HepG2 (cell line): Measurements from ENCODE around the gene CIITA. TPM values are rescaled to one million over a fixed set of nuclear protein-coding genes. Genes with fewer than 3 reads are reported as not detected.

Experiments
- ATAC-seq: fragments of 200-7000 bp; cut with Tn5 transposase; 3 replicates; pipeline ENCODE4 v1.9.1; 2020; ENCODE audit warnings: mild to moderate bottlenecking, moderate library complexity
- BruUV-seq: library from RNA; stranded (reverse); fragments of 400-500 nt; replicated peaks from 2 replicates; lab custom pipeline; 2021; lab: Mats Ljungman, UMichigan
- CTCF ChIA-PET: fragments of 300-600 bp; formaldehyde crosslinking; extraction: SDS; loops from one replicate; lab custom pipeline; 2021; ENCODE audit warnings: low total read pairs, inconsistent platforms, low intra/inter-chr PET ratio; lab: Yijun Ruan, JAX
- POLR2A ChIA-PET: fragments of 350-600 bp; sonication (Branson Sonifier 250); formaldehyde crosslinking; loops from one replicate; lab custom pipeline; 2020; ENCODE audit warnings: antibody characterized with exemption, inconsistent platforms; lab: Yijun Ruan, JAX
- DNase-seq: peaks from one replicate; pipeline ENCODE4 v3.0.0-alpha.2; 2015; ENCODE audit warnings: low spot score
- FAIRE-seq: peaks from 3 replicates; lab custom pipeline; 2011; peaks lifted over from hg19 to GRCh38; lab: Jason Lieb, UNC
- H2AFZ ChIP-seq: one replicate; pipeline ENCODE4 v1.6.1; 2011; ENCODE audit warnings: low read length, inconsistent platforms
- H3K27ac ChIP-seq: fragments of 300-600 bp; 3 replicates; pipeline ENCODE4 v1.8.0; 2011; ENCODE audit warnings: mixed run types, mild to moderate bottlenecking, mixed read lengths, low read length, inconsistent platforms; ENCODE audit not compliant: insufficient read depth; ENCODE audit errors: extremely low read length
- H3K27me3 ChIP-seq, 2 experiments: fragments of 200-600 bp in 1 of 2; 2 replicates in 1 of 2; 3 replicates in 1 of 2; pipeline versions ENCODE4 v1.6.0 to v1.8.0; 2011; ENCODE audit warnings: low read length in 2 of 2, mild to moderate bottlenecking in 2 of 2, moderate library complexity in 2 of 2, inconsistent platforms in 1 of 2; ENCODE audit not compliant: insufficient read depth in 2 of 2, control insufficient read depth in 1 of 2
- H3K36me3 ChIP-seq, 2 experiments: fragments of 200-600 bp in 1 of 2; replicated peaks in 1 of 2; 2 replicates in 1 of 2; 3 replicates in 1 of 2; pipeline versions ENCODE4 v1.5.1 to v1.8.0; 2011; ENCODE audit warnings: low read length in 2 of 2, inconsistent platforms in 1 of 2; ENCODE audit not compliant: insufficient read depth in 2 of 2, control insufficient read depth in 1 of 2
- H3K4me1 ChIP-seq: 2 replicates; pipeline ENCODE4 v1.5.1; 2012; ENCODE audit warnings: low read length, inconsistent platforms; ENCODE audit not compliant: insufficient read depth
- H3K4me2 ChIP-seq: 2 replicates; pipeline ENCODE4 v1.6.0; 2011; ENCODE audit warnings: low read depth, low read length, inconsistent platforms
- H3K4me3 ChIP-seq, 3 experiments: fragments of 200-600 bp in 1 of 3; sonication (generic), shearing (Covaris generic) in 1 of 3; replicated peaks in 1 of 3; 2 replicates each; pipeline ENCODE4 v1.5.1; 2011 to 2016; ENCODE audit warnings: low read length in 3 of 3, inconsistent platforms in 2 of 3, low read depth in 2 of 3, mild to moderate bottlenecking in 2 of 3, control low read depth in 1 of 3, mixed read lengths in 1 of 3; ENCODE audit not compliant: insufficient read depth in 1 of 3
- H3K79me2 ChIP-seq: one replicate; pipeline ENCODE4 v1.6.1; 2011; ENCODE audit warnings: low read length, inconsistent platforms; ENCODE audit not compliant: insufficient read depth
- H3K9ac ChIP-seq: 2 replicates; pipeline ENCODE4 v1.6.0; 2011; ENCODE audit warnings: mild to moderate bottlenecking, low read depth, low read length, inconsistent platforms; ENCODE audit not compliant: insufficient read depth
- H3K9me3 ChIP-seq: 2 replicates; pipeline ENCODE4 v1.5.1; 2012; ENCODE audit warnings: mild to moderate bottlenecking, low read length
- H4K20me1 ChIP-seq: 2 replicates; pipeline ENCODE4 v1.6.0; 2011; ENCODE audit warnings: inconsistent platforms, mild to moderate bottlenecking, low read length, moderate library complexity; ENCODE audit not compliant: insufficient read depth
- CEBPB ChIP-seq: IDR thresholded peaks from 2 replicates; pipeline ENCODE4 v1.6.1; 2011; ENCODE audit warnings: low read depth, low read length, improper control_type of control experiment, borderline replicate concordance
- CENPT ChIP-seq: sonication (generic); formaldehyde crosslinking; IDR thresholded peaks from 2 replicates; pipeline ENCODE4 v1.8.0; 2022; ENCODE audit warnings: low read depth, mild to moderate bottlenecking, moderate library complexity, missing genetic modification reagents
- FOXJ3 ChIP-seq: sonication (generic); formaldehyde crosslinking; IDR thresholded peaks from 2 replicates; pipeline ENCODE4 v1.4.0; 2020; ENCODE audit warnings: missing genetic modification reagents, mild to moderate bottlenecking, borderline replicate concordance
- HNRNPUL1 ChIP-seq: fragments of 200-400 bp; formaldehyde crosslinking; IDR thresholded peaks from 2 replicates; pipeline ENCODE4 v1.6.1; 2017; ENCODE audit warnings: low read depth, mild to moderate bottlenecking, low read length, moderate library complexity
- NR2F6 ChIP-seq, 2 experiments: IDR thresholded peaks; 2 replicates each; pipeline ENCODE4 v1.6.1; 2016; ENCODE audit warnings: antibody characterized with exemption in 1 of 2, mild to moderate bottlenecking in 1 of 2
- PCBP2 ChIP-seq: fragments of 200-400 bp; formaldehyde crosslinking; optimal IDR thresholded peaks from 2 replicates; pipeline ENCODE3; 2018; ENCODE audit warnings: low read length, low read depth; ENCODE audit not compliant: poor library complexity, severe bottlenecking
- SMC3 ChIP-seq: IDR thresholded peaks from 2 replicates; pipeline ENCODE4 v1.6.1; 2011; ENCODE audit warnings: low read length, improper control_type of control experiment
- SRSF9 ChIP-seq: fragments of 200-400 bp; formaldehyde crosslinking; IDR thresholded peaks from 2 replicates; pipeline ENCODE4 v1.6.1; 2018; ENCODE audit warnings: borderline replicate concordance, mild to moderate bottlenecking, low read depth, low read length; ENCODE audit not compliant: insufficient read depth, poor library complexity, severe bottlenecking
- TRIM24 ChIP-seq: sonication (generic); formaldehyde crosslinking; IDR thresholded peaks from 2 replicates; pipeline ENCODE4 v1.8.0; 2022; ENCODE audit warnings: mild to moderate bottlenecking, missing genetic modification reagents
- ZNF232 ChIP-seq: sonication (generic); formaldehyde crosslinking; IDR thresholded peaks from 2 replicates; pipeline ENCODE4 v1.4.0; 2020; ENCODE audit warnings: missing genetic modification reagents, borderline replicate concordance
- ZNF317 ChIP-seq: sonication (generic); formaldehyde crosslinking; IDR thresholded peaks from 2 replicates; pipeline ENCODE4 v1.5.0; 2020; ENCODE audit warnings: mild to moderate bottlenecking, missing genetic modification reagents
- ZNF572 ChIP-seq: sonication (generic); formaldehyde crosslinking; IDR thresholded peaks from 2 replicates; pipeline ENCODE4 v1.5.1; 2020; ENCODE audit warnings: mild to moderate bottlenecking, missing genetic modification reagents
- ZNF646 ChIP-seq: sonication (generic); formaldehyde crosslinking; IDR thresholded peaks from 2 replicates; pipeline ENCODE4 v1.9.0; 2021; ENCODE audit warnings: mild to moderate bottlenecking, missing genetic modification reagents
- ZNF737 ChIP-seq: sonication (generic); formaldehyde crosslinking; IDR thresholded peaks from 2 replicates; pipeline ENCODE4 v1.5.0; 2020; ENCODE audit warnings: missing genetic modification reagents, mild to moderate bottlenecking, borderline replicate concordance
- ZSCAN20 ChIP-seq: sonication (generic); formaldehyde crosslinking; IDR thresholded peaks from 2 replicates; pipeline ENCODE4 v1.4.0; 2020; ENCODE audit warnings: missing genetic modification reagents, mild to moderate bottlenecking, borderline replicate concordance
- ZSCAN9 ChIP-seq: IDR thresholded peaks from 2 replicates; pipeline ENCODE4 v1.6.1; 2016; ENCODE audit warnings: borderline replicate concordance
- WGBS: methylation state at CpG from one replicate; pipeline ENCODE4 v1.1.6; 2017; ENCODE audit warnings: low lambda C conversion rate; 5-methylcytosine and 5-hydroxymethylcytosine counted together
- in situ Hi-C: cut with HindIII; loops from 2 replicates; pipeline ENCODE4 v1.10.0; 2017; ENCODE audit warnings: low pct_unique_long_range_greater_than_20kb; ENCODE audit not compliant: extremely low pct_ligation_motif_present
- intact Hi-C: fragments of 100-400 bp; cut with micrococcal nuclease; formaldehyde crosslinking; loops from one replicate; pipeline ENCODE4 v1.10.0; 2022; ENCODE audit not compliant: unreplicated experiment
- polyA plus RNA-seq, 8 experiments: library from polyadenylated mRNA; depleted of rRNA in 3 of 8; stranded (reverse) in 7 of 8; unstranded in 1 of 8; fragments of >200 nt; fragmentation: Illumina TruSeq in 4 of 8; extraction: Trizol in 4 of 8; gene quantifications; 2 replicates each; pipeline versions ENCODE4 v1.2.1 to v1.2.3, GENCODE V29; 2011 to 2016; ENCODE audit warnings: low read depth in 4 of 8, missing spikeins in 1 of 8, mixed read lengths in 1 of 8; ENCODE audit not compliant: insufficient read depth in 1 of 8
- total RNA-seq, 5 experiments: library from RNA; depleted of rRNA; stranded (reverse); fragments of >200 nt; fragmentation: Illumina TruSeq; extraction: Trizol; gene quantifications; 2 replicates each; pipeline ENCODE4 v1.2.3, GENCODE V29; 2016; ENCODE audit warnings: low read depth in 1 of 5
- TF ChIP-seq, protein P1 (sequence below): sonication (generic); formaldehyde crosslinking; IDR thresholded peaks from 2 replicates; pipeline ENCODE4 v1.8.1; 2023; ENCODE audit warnings: mild to moderate bottlenecking, inconsistent platforms, moderate library complexity, missing genetic modification reagents, borderline replicate concordance

CIITA gene
- total and polyA plus RNA-seq, 2 of the 13 experiments (the other 11 are each of a cell fraction or from before 2014, with no cell fraction given) = 0.08 to 0.09 TPM

DNA sequence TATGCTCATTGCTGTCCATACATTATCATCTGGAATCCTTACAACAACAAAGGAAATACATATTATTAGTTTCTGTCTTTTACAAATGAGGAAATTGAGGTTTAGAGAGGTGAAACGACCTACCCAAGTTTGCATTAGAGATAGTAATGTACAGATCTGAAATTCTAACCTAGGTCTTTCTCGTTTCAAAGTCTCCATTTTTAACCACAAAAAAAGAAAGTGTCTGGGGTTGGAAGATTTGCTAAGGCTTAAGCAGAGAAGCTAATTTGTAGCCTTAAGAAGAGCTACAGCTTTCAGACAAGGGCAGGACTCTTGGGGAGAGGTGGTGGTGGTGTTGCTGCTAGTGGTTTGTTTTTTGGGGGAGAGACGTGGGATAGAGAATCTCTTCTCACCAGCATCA, 19.2 kb downstream of the CIITA start (continued):
- TF ChIP-seq ZSCAN20 (CRISPR knock-in tag) = no peak
- TF ChIP-seq TRIM24 (CRISPR knock-in tag) = no peak
- TF ChIP-seq, all 625 proteins: peak for 0

DNA sequence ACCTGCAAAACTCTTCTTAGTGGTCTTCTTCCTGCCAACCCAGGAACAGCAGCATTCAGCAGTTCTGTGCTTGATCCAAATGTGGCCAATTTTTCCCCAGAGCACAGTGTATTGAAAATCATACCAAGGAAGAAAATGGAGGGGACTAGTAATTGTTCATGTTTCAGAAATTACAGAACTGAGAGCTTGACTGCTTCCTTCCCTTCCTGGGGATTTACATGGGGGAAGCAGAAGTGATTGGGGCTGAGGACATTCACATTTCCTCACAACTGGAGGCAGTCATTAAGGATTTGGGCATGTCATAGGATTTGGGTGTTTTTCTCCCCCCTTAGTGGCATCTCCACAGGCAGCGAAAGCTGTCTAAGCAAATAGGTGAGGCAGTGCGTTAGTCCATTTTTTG, 19.7 kb downstream of the CIITA start:
- POLR2A ChIA-PET = no interaction called here
- BruUV-seq = no TSS peak
- WGBS = 91% methylated on average over 2 of the region's 2 CpGs
- H3K4me1 ChIP-seq = no peaks in the 10 kb centered on the region
- 0 out of 5 replicates have a peak, but pooled peaks cover 0 to 2% of the 10 kb centered on the region in 2 experiments for H3K27me3 ChIP-seq
- no peaks in the 10 kb centered on the region for H3K36me3 ChIP-seq
- H2AFZ ChIP-seq = no peak overlapping the region
- H3K4me2 ChIP-seq = no peak overlapping the region
- intact Hi-C loops (no loop called here), in situ Hi-C loops (no loop called here)
- H3K27ac ChIP-seq = no peak overlapping the region
- DNase-seq = no peak
- H3K9me3 ChIP-seq = no peaks in the 10 kb centered on the region
- no peaks in the 10 kb centered on the region; the same call in 1 of the 2 replicates for H4K20me1 ChIP-seq
- H3K4me3 ChIP-seq = no peak overlapping the region
- H3K79me2 ChIP-seq = no peaks in the 10 kb centered on the region
- FAIRE-seq = no peak
- no peak overlapping the region for H3K9ac ChIP-seq
- CTCF ChIA-PET = no interaction called here
- no peak for ATAC-seq
- TF ChIP-seq HNRNPUL1 (no peak), SMC3 (no peak), ZNF737 (CRISPR knock-in tag) (no peak), ZNF317 (CRISPR knock-in tag) (no peak), ZNF572 (CRISPR knock-in tag) (no peak), ZNF646 (CRISPR knock-in tag) (no peak), PCBP2 (no peak), CEBPB (no peak), CENPT (CRISPR knock-in tag) (no peak), SRSF9 (no peak), FOXJ3 (CRISPR knock-in tag) (no peak), ZNF232 (no peak), NR2F6 (IDR thresholded peaks at IDR 0.05) (no peak), NR2F6 (CRISPR knock-in tag; IDR thresholded peaks at IDR 0.05) (no peak), ZSCAN9 (no peak)
- TF ChIP-seq, protein P1, sequence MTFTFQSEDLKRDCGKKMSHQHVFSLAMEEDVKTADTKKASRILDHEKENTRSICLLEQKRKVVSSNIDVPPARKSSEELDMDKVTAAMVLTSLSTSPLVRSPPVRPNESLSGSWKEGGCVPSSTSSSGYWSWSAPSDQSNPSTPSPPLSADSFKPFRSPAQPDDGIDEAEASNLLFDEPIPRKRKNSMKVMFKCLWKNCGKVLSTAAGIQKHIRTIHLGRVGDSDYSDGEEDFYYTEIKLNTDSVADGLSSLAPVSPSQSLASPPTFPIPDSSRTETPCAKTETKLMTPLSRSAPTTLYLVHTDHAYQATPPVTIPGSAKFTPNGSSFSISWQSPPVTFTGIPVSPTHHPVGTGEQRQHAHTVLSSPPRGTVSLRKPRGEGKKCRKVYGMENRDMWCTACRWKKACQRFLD (CRISPR knock-in tag) = no peak
